Activated CD4-positive, alpha-beta T cell treated with anti-CD3 and anti-CD28 coated beads for 4 hours (primary cell): Measurements from ENCODE around the gene CDH20.

ENCODE experiments used
- DNase-seq, 2 donors: peaks; one replicate each; pipeline ENCODE4 v3.0.0-alpha.2; 2020

Gene CDH20

DNA sequence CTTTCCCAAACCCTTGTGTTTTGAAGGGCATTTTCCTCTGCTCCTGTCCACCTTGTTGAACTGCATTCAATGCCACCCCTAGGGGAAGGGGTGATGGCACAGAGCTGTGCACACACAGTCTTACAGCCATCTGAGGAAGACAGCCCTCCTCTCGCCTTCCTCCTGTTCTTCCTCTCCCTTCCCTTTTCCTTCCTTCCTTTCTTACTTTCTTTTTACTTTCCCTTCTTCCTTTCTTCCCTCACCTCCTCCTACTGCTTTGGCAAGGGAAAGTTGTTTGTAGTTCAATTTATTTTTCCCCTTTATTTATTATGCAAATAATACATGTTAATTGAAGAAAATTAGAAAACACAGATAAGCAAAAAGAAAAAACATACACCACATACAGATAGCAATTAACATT is 99.4 kb downstream of the CDH20 start:
- DNase-seq = no peak

DNA sequence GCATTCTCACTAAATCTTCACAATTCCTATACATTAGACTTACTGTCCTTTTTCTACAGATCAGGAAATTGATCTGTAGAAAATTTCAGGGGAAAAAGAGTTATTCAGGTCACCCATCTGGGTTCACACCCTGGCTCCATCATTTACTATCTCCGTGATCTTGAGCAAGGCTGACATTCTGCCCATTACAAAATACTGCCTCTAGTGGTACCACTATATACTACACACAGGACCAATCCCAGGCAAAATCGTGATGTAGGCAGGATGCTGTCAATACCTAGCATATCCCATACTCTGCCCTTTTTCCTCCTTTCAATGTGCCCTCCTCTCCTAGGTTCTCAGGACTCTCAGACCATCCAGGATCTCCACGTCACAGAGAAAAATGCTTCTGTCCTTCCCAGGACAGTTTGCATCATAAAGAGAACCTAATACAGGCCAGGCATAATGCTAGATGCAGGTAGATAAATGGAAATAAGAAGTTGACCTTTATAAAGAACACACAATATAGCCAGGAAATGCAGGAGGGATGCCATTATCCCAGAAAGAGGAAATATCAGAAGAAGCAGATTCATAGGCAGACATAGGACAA is 101.9 kb downstream of the CDH20 start:
- no peak for DNase-seq

DNA sequence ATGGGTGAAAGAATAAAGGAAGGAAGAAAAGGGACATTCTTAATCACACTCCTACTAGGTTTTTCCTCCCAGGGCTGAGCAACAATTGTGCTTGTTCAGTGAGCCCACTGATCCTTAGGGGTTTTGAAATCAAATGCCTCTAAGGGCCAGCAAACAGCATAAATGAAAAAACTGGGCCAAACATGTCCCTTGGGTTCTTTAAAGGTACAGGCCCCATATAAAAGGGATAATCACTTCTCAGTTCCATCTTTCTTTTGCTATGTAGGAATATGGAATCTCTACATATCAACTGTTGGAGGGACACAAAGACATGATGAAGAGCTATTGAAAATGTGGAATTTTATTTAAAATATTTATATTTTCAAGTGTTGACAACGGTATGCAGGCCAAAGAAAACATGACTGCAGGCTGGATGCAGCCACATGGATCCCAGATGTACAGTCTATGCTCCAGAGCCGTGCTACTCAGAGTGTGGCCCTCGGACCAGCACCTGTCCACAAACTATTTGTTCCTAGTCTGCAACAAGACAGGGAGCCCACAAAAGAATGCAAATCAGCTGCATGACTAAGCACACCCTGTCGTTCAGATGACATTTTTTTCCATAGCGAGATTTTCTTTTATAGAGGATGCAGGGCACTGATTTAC is 110.0 kb downstream of the CDH20 start:
- no peak for DNase-seq

DNA sequence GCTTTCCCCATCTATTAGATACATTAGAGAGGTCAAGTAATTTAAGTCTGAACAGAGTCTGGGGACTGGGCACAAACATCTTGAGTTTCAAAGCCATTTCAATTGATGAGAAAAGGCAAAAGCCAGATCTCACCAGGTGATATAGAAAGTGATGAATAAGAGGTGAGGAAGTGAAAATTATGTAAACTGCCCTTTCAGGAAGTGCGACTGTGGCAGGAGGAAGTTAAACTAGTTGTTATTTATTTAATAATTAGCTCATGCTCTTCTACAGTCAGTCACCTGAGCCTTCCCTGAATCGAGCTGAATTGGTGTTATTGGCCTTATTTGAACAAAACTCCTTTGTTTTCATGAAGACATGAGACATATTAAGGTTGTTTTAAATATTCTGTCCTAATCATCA is 115.1 kb downstream of the CDH20 start:
- DNase-seq = no peak

DNA sequence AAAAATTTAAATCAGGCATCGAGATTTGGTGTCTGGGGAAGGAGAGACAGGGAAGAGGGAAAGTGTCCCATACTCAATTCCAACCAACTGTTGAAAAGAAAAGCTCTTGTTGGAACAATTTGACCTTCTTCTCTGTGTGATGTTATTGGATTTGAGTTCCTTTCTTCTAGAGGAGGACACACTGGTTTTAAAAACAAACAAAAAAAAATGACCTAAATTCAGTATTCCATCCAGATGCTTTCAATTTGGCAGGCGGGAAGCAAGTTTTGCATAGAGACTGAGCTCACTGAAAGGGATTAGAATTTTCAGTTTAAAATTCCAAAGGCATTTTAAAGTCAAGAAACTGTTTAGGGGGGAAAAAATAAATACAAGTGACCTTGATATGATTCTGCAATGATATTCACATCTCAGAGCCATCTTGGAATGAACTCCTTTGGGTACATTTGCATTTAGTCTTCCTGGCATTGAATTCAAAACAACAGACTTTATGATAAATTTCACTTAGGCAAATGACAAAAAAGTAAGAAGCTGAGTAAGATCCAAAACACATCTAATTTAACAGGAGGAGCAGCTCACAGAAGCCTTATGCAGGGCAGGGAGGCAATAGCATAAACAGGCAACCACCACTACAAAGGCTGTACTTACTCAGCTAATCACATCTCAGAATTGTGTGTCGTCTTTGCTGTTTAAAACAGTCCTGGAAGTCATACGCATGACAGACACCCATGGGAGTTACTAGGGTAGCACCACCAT is 126.8 kb downstream of the CDH20 start:
- no peak for DNase-seq

DNA sequence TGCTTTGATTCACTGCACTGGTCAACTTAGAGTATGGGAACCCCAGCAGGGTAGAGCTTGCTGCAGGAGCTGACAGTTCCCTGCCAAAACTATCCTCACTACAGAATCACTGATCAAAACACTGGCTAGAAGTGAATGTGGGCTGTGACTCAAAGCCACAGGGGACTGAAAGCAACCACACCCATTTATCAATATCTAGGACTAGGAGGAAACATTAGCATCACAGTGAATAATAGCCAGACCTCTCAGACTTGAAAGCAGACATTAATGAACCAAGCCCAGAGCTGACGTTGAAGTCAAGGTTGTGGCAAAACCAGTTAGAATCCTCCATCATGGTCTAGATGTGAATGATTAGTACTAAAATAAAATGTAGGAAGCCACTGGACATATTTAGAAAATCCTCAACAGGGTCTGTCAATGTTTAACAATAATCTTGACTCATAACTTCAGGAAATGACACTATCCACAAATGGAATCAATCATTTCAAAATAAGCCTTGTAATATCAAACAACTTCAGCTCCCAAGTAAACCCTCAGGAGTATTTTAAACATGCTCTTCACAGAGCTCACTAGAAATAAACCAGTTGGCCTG is 131.4 kb downstream of the CDH20 start:
- no peak for DNase-seq

DNA sequence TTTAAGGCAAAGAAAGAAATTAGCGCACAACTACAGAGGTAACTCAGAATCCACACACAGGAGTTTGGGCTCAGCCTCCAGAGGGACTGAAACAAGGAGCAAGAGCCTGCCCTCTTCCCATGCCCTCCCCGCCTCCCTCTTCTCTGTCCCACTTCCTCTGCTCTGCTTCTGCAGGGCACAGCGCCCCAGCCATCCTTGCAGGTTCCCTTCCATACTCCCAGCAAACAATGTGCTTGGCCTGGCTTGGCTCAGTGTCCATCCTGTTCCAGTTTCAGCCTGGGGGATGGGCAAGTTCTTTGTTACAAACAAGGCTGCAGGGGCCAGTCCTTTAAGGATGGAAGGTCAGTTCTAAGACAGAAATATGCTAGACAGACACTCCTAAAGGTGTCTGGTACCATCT is 133.5 kb downstream of the CDH20 start:
- DNase-seq = no peak

DNA sequence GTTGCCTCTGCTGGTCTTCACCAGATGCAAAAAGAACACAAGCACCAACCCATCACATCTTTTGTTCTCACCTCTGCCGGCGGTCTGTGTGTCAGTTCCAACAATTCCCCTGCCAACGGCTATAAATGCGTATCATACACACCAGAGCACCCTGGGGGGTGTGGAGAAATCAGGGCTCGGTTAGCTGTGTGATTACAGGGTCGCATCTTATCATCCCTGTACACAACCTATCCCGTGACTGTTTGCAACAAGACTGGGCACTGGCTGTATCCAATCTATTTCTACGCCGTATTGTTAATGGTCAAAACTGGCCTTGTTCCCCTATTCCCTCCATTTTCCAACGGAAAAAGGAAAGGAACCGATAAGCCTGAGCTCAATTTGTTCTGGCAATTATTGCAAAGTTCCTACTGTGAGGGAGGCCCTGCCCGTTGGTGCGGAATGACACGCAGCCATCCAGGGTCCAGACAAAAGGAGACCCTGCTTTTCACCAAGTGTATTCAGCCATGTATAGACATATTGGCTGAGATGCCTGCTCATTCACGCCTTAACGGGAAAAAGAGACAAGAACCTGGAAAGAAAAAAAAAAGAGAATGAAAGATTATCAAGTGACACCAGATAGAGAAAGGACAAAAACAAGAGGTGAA is 136.9 kb downstream of the CDH20 start:
- DNase-seq = no peak

DNA sequence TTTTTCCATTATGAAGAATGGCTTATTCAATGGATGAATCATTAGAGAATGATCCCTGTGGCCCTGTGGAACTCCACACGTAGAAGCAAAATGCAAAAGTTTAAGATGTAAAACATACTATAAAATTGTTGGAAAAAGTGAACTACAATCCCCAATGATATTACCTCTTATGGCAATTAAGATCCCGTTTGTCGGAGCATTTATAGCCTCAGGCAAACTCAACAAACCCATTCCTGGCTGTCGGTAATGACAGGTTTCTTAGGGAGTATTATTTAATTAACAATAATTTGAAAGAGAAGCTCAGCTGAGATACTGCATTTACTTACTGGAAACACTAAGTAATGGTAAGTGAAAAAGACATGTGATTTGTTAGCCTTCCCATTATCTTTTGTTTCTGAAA is 138.3 kb downstream of the CDH20 start:
- DNase-seq = no peak

DNA sequence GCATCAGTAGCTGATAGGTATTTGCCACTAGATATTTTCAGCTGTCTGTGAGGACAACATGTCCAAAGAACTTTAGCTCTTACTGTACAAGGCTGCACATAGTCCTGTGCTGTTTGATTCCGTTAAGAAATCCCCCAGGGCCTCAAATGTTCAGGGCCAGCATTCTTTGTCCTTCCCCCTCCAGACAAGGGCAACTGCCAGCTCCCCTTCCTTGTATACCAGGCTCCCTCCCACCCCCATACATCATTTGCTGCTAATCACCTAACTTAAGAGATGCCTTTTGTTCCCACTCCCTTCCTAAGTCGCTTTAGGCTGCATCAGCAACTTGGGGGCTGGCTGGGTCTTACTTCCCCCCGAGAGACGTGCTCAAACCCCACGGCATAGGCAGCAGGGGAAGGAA is 138.7 kb downstream of the CDH20 start:
- no peak for DNase-seq

DNA sequence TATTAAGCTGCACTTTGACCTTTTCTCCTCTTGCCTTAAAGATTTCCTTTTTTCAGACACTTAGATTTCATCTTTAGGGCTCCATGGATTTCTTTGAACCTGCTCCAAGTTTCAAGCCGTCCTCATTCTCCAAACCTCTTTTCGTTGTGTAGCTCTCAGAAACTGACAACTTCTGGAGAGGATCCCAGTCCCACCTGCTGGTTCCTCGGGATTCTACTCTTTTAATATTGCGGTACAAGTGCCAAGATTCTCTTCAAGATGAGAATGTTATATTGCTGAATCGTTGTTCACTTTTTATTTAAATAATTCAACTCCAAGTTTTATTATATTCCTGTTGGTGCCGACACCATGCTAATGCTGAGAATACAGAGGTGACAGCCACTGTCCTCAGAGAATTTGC is 141.1 kb downstream of the CDH20 start:
- DNase-seq = no peak

DNA sequence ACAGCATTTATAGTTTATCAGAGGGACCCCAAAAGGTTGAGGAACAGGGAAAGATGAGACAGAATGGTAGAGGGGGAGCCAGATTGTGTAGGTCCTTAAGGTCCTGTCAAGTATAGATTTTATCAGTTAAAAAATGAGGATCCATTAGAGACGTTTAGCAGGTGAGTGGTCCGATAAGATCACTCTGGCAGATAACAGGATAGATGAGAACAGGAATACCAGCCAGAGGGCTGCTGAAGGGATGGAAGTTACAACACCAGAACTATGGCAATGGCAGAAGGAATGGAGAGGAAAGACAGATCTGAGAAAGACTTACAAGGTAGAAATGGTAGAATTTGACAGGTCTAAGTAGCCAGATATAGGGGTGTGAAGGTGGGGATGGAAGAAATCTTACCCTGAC is 141.7 kb downstream of the CDH20 start:
- DNase-seq = no peak

DNA sequence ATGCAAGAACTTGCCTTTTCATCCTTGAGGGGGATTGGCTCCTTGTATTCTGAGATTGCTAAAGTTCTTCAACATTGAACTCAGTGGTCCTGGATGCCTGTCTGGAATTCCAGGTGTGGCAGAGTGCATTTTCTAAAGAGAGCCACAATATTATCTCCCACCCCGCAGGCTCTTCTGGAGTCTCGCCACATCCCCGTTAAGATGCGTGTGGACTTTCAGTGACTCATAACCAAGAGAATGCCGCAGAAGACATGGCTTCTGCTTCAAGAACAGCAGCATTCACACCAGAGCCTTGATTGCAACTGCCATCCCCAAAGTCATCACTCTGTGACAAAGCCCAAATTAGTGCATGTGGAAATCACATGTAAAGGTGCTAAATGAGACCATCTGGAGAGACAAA is 142.7 kb downstream of the CDH20 start:
- no peak for DNase-seq

DNA sequence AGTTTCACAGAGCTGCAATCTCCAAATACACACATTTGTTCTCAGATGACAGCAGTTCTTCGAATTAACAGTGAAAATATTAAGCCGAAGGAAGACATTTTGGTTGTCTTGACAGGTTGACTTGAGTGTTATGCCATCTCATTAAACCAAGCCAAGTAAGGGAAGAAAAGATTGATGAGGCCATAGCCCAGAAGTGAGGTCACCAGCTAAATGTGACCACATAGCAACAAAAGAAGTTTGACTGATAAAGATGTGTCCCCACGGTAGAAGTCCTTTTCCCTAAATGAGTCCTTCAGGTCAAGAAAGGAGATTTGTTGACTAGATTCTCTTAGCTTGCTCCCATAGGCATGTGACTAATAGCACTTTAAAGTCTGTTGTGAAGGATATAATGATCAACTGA is 156.1 kb downstream of the CDH20 start:
- DNase-seq = no peak

DNA sequence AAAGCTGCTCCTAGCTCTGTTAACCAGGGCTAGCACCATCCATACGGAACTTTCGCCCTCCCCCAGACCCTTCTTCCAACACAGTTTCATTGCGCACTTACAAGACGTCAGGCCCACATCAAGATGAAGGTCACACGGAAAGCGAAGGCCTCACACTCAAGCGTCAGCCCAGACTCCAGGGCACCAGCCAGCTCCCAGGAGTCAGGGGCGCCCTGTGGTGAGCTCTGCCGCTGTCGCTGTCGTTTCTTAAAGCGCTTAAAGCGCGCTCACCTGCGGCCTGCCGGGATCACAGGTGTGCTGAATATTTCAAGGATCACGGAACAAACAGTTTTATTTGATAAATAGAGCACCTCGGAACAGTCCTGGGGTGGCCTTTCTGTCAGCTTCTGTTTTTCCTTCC is 163.1 kb downstream of the CDH20 start:
- DNase-seq = no peak

DNA sequence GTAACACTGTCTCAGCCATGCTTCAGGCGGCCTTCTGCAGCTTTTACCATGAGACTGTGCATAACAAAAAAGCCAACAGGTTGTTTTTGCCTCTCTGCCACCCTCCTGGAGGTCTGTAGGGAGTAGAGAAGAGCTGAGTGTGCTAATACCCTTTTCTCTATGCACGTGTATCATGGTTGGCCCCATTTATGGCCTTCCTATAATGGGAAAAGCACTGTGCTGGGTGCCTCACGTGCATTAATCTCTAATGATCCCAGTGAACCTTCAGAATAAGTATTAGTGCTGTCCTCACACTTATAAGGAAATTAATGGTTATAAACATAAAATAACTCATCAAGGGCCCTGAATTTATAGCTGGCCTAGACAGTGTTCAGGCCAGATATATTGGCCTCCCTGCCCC is 164.2 kb downstream of the CDH20 start:
- DNase-seq = no peak

DNA sequence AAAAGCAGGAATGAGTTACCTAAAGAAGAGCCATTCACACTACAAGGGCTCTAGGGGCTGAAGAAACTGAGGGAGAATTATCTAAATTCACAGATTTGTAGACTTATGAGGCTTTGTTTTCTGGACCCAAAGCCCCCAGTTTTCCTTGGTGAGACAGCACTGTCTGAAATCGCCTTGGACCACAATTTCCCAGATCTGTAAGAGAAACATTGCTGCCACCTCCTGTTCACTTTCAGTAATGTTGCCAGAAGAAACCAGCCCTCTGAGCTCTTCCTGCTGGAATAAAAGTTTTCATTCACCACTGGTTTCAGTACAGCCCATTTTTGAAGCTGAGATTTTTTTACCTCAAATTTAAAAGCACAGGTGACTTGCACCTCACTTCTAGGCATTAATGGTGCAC is 169.2 kb downstream of the CDH20 start:
- DNase-seq = no peak

DNA sequence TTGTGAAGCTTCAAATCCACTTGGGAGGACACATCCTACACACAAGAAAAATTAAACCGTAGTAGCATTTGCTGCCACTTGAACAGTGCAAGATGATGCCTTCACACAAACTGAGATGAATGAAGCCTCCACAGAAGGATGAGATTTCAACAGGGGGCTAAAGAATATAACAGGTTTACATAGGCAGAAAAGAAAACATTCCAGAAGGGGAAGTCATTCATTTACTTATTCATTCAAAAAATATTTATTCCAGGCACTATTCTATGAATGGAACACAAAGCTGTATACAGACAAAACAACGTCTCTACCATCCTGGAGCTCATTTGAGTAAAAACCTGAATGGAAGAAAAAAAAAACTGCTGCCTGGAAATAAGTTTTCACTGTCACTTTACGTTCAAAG is 170.5 kb downstream of the CDH20 start:
- DNase-seq = no peak

DNA sequence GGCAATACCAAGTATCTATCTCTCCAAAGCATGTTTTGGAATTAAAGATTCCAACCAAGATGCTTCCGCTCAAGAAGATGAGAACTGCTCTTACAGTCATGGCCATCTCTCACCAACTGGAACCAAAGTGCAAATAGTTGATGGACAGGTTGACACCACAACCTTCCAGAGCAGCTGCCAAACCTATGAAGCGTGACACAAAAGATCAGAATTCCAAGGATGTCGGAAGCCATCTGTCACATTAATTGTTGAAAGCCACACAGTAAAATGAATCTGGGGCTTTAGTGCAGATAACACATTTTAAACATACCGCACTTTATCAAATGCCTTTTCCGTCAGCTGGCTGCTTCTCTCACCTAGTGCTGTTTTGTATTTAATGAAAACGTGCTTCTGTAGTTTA is 195.7 kb downstream of the CDH20 start:
- DNase-seq = no peak

DNA sequence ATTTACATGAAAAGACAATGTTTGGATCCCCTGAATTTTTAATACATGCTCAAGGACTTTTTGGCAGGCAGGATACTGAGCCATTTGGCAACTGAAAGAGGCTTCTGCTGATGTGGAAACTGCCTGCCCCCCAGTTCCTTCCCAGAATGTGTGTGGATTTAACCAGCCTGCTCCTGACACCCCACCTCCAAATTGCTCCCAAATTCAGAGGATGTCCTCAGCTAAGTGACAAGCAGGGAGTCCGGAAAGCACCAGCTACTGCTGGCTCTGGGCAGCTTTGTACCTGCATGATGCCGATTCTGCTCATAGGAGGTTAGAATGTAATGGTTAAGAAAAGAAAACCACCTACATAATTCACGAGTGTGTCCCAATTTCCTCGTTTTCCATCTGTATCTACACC is 197.5 kb downstream of the CDH20 start:
- no peak for DNase-seq

DNA sequence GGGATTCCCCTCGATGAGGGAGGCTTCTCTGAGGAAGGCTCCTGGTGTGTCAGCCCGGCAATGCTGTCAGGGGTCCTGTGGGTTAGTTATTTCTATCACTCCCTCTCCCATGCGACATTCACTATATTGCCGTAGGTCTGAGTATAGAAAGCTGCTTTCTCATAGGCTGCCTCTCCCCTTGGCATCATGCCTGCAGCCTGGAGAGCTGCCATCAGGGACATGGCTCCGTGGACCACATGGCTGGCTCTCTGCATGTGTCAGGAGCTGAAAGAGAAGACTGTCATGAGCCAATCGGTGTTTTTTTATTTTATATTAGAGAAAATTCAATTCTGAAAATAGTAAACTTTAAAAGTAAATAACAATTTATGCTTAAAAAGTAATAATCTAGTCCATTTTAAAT is 198.0 kb downstream of the CDH20 start:
- no peak for DNase-seq

DNA sequence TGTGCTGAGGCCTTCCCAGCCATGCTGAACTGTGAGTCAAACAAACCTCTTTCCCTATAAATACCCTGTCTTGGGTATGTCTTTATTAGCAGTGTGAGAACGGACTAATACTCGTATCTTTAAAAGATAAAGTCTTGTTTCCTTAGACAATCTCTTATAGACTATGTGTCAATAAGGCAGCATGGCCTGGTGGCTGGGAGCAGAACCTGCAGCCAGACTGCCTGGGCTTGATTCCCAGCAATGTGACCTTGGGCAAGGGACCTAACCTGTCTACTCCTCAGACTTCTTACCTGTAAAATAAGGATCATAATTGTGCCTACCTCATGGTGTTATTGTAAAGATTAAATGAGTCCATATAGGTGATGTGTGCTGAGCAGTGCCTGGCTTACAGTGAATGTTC is 198.7 kb downstream of the CDH20 start:
- no peak for DNase-seq

DNA sequence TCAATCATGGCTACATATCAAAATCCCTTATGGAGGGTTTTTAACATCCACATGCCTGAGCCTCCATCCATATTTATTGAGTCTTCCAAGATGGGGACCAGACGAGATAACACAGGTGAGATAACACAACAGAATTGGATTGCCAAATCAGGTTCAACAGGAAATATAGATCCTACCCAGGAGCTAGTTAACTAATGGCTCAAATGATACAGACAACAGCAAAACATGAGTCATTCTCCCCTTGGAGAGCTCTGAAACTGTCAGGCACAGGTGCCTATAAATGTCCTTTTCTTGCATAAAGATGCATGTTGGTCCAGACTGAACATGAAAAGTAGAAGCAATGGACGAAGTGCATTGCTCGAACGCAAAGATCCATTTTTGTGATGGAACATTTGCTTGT is 202.2 kb downstream of the CDH20 start:
- DNase-seq = no peak

DNA sequence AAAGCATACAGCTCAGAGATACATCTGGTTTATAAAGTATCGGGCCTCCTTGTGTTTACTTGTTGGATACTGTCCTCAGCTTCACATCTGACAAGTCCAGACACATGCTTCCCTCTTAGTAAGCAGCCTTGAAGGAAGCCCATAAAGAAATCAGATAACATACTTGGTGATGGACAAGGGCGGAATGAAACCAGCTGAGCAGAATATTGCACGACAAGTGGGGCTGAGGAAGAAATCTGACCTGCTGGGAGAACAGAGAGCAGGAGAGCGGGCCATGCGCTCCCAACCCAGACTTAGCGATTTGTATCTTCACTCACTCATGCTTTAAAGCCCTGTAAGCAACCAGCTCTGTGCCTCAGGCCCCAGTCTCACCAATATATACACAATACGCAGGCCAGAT is 208.4 kb downstream of the CDH20 start:
- DNase-seq = no peak
